ENCODE measurements around the gene TMEM208.

TMEM208 gene

GRCh38 chr16:67226295-67226803 lies 581 bp upstream of the TMEM208 start:
- POLR2A ChIA-PET (ENCODE audit: low non-redundant PET) = interaction anchor here (1.2 kb wide), 1 partner anchor 20 kb away, joined by 11 read pairs; no protein-coding TSS in a partner anchor
- TF ChIP-seq CTCF (conservative IDR thresholded peaks at IDR 0.05; ENCODE audit: low read depth) = no peak
- peak overlapping the region; percentile 74 for H3K27ac ChIP-seq
- no peak for DNase-seq (ENCODE audit: low spot score)
- CTCF ChIA-PET = interaction anchor here (1.6 to 2.5 kb wide), 2 partner anchors 28 to 41 kb away, joined by 4 to 14 read pairs; partner anchors contain the start of gene ELMO3

- peak overlapping the region; percentile 74 for H3K27ac ChIP-seq
- no peak for DNase-seq (ENCODE audit: low spot score)
- POLR2A ChIA-PET (ENCODE audit: low non-redundant PET) = interaction anchor here (0.7 to 1.2 kb wide), 2 partner anchors 9 to 19 kb away, joined by 3 to 11 read pairs; no protein-coding TSS in a partner anchor
- CTCF ChIA-PET = interaction anchor here (0.9 to 2.5 kb wide), 2 partner anchors 10 to 29 kb away, joined by 3 to 14 read pairs; partner anchors contain the start of gene ELMO3
- no peak for TF ChIP-seq CTCF (conservative IDR thresholded peaks at IDR 0.05; ENCODE audit: low read depth)
Measured at GRCh38 chr16:67227567-67227921, 614 bp downstream of the TMEM208 start.

- no peak for TF ChIP-seq CTCF (conservative IDR thresholded peaks at IDR 0.05; ENCODE audit: low read depth)
- ChIA-PET CTCF (interaction anchor here (0.8 to 2.5 kb wide), 3 partner anchors 18 to 30 kb away, joined by 3 to 14 read pairs (median 3); partner anchors contain the start of gene ELMO3), POLR2A (ENCODE audit: low non-redundant PET) (interaction anchor here (0.8 to 1.2 kb wide), 2 partner anchors 16 to 20 kb away, joined by 3 to 4 read pairs; no protein-coding TSS in a partner anchor)
- DNase-seq (ENCODE audit: low spot score) = no peak
- H3K27ac ChIP-seq = no peak overlapping the region
Measured at GRCh38 chr16:67228034-67228785, 1.3 kb downstream of the TMEM208 start.

GRCh38 chr16:67228905-67229304 lies 2.0 kb downstream of the TMEM208 start:
- CTCF ChIA-PET = interaction anchor here (1.2 kb wide), 1 partner anchor 30 kb away, joined by 3 read pairs; the partner anchor contains the start of gene ELMO3
- no peak overlapping the region for H3K27ac ChIP-seq
- POLR2A ChIA-PET (ENCODE audit: low non-redundant PET) = interaction anchor here (0.8 to 1.2 kb wide), 2 partner anchors 15 to 21 kb away, joined by 3 to 4 read pairs; no protein-coding TSS in a partner anchor
- no peak for DNase-seq (ENCODE audit: low spot score)
- TF ChIP-seq CTCF (conservative IDR thresholded peaks at IDR 0.05; ENCODE audit: low read depth) = no peak

GRCh38 chr16:67229906-67230808 lies 3.2 kb downstream of the TMEM208 start:
- ChIA-PET POLR2A (ENCODE audit: low non-redundant PET) (no interaction called here), CTCF (interaction anchor here (0.6 kb wide), 2 partner anchors 32 to 169 kb away, joined by 3 to 5 read pairs; no protein-coding TSS in a partner anchor)
- no peak for TF ChIP-seq CTCF (conservative IDR thresholded peaks at IDR 0.05; ENCODE audit: low read depth)
- DNase-seq (ENCODE audit: low spot score) = no peak
- peak overlapping the region; percentile 92 for H3K27ac ChIP-seq

Measured in RWPE1 (cell line).